22Rv1 (cell line): Measurements from ENCODE around the gene JAKMIP3.

Experiments used
- CTCF ChIP-seq: fragments of 450-650 bp; IDR thresholded peaks from 2 replicates; pipeline ENCODE4 v1.5.1; 2017; ENCODE audit warnings: mild to moderate bottlenecking
- ZFX ChIP-seq: fragments of 450-650 bp; IDR thresholded peaks from 2 replicates; pipeline ENCODE4 v1.6.1; 2017; ENCODE audit warnings: antibody characterized with exemption, borderline replicate concordance

- TF ChIP-seq CTCF (no peak), ZFX (no peak)
Observed at GRCh38 chr10:132103116-132103910, 37.6 kb downstream of the JAKMIP3 start.
